Measurements from ENCODE around the gene ZHX3. TPM values are rescaled to one million over a fixed set of nuclear protein-coding genes. Genes with fewer than 3 reads are reported as not detected.

Gene ZHX3
- total and polyA plus RNA-seq, 2 donors, result 4.1 to 4.2 TPM

- no peak overlapping the region for H3K27ac ChIP-seq (ENCODE audit: low read depth in 1 of 2, low read length in 1 of 2)
- 95% methylated on average over 3 of the region's 3 CpGs for WGBS
- H3K36me3 ChIP-seq (ENCODE audit: control insufficient read depth in 2 of 2, insufficient read depth in 2 of 2, low read length in 1 of 2), result no peaks in the 10 kb centered on the region
- DNase-seq (ENCODE audit: low read depth in 6 of 9, low spot score in 9 of 9), result no peak
- no peaks in the 10 kb centered on the region for H3K27me3 ChIP-seq (ENCODE audit: control insufficient read depth in 2 of 2, insufficient read depth in 1 of 2, low read length in 1 of 2)
- peaks cover 0 to 7% of the 10 kb centered on the region in 2 donors for H3K4me1 ChIP-seq (ENCODE audit: control insufficient read depth in 2 of 2, insufficient read depth in 2 of 2, low read length in 2 of 2)
- no peaks in the 10 kb centered on the region for H3K9me3 ChIP-seq (ENCODE audit: control insufficient read depth in 2 of 2, insufficient read depth in 1 of 2, low read length in 1 of 2)
- H3K4me3 ChIP-seq (ENCODE audit: low read length in 2 of 2), result no peak overlapping the region
These were observed 17.6 kb downstream of the ZHX3 start for GRCh38 chr20:41299899-41300298.

- H3K4me3 ChIP-seq (ENCODE audit: low read length in 2 of 2), result no peak overlapping the region
- no peak for DNase-seq (ENCODE audit: low read depth in 6 of 9, low spot score in 9 of 9)
- no peak overlapping the region for H3K27ac ChIP-seq (ENCODE audit: low read depth in 1 of 2, low read length in 1 of 2)
- 94% methylated on average over 2 of the region's 2 CpGs for WGBS
- H3K27me3 ChIP-seq (ENCODE audit: control insufficient read depth in 2 of 2, insufficient read depth in 1 of 2, low read length in 1 of 2), result no peaks in the 10 kb centered on the region
- H3K9me3 ChIP-seq (ENCODE audit: control insufficient read depth in 2 of 2, insufficient read depth in 1 of 2, low read length in 1 of 2), result no peaks in the 10 kb centered on the region
- no peaks in the 10 kb centered on the region for H3K4me1 ChIP-seq (ENCODE audit: control insufficient read depth in 2 of 2, insufficient read depth in 2 of 2, low read length in 2 of 2)
- H3K36me3 ChIP-seq (ENCODE audit: control insufficient read depth in 2 of 2, insufficient read depth in 2 of 2, low read length in 1 of 2), result no peaks in the 10 kb centered on the region
These were observed 24.1 kb downstream of the ZHX3 start for GRCh38 chr20:41293269-41294037.

GRCh38 chr20:41290804-41291389 is 26.6 kb downstream of the ZHX3 start:
- H3K4me3 ChIP-seq (ENCODE audit: low read length in 2 of 2), result no peak overlapping the region
- H3K36me3 ChIP-seq (ENCODE audit: control insufficient read depth in 2 of 2, insufficient read depth in 2 of 2, low read length in 1 of 2), result peaks cover 0 to 3% of the 10 kb centered on the region in 2 donors
- DNase-seq (ENCODE audit: low read depth in 6 of 9, low spot score in 9 of 9), result no peak
- H3K9me3 ChIP-seq (ENCODE audit: control insufficient read depth in 2 of 2, insufficient read depth in 1 of 2, low read length in 1 of 2), result no peaks in the 10 kb centered on the region
- H3K4me1 ChIP-seq (ENCODE audit: control insufficient read depth in 2 of 2, insufficient read depth in 2 of 2, low read length in 2 of 2), result no peaks in the 10 kb centered on the region
- WGBS, result 79% methylated on average over 3 of the region's 3 CpGs
- no peaks in the 10 kb centered on the region for H3K27me3 ChIP-seq (ENCODE audit: control insufficient read depth in 2 of 2, insufficient read depth in 1 of 2, low read length in 1 of 2)
- H3K27ac ChIP-seq (ENCODE audit: low read depth in 1 of 2, low read length in 1 of 2), result no peak overlapping the region

- Histone ChIP-seq H3K27ac (ENCODE audit: low read depth in 1 of 2, low read length in 1 of 2) (no peak overlapping the region), H3K9me3 (ENCODE audit: control insufficient read depth in 2 of 2, insufficient read depth in 1 of 2, low read length in 1 of 2) (no peaks in the 10 kb centered on the region), H3K36me3 (ENCODE audit: control insufficient read depth in 2 of 2, insufficient read depth in 2 of 2, low read length in 1 of 2) (peaks cover 0 to 3% of the 10 kb centered on the region in 2 donors), H3K27me3 (ENCODE audit: control insufficient read depth in 2 of 2, insufficient read depth in 1 of 2, low read length in 1 of 2) (no peaks in the 10 kb centered on the region), H3K4me3 (ENCODE audit: low read length in 2 of 2) (no peak overlapping the region), H3K4me1 (ENCODE audit: control insufficient read depth in 2 of 2, insufficient read depth in 2 of 2, low read length in 2 of 2) (no peaks in the 10 kb centered on the region)
- whole genome bisulfite sequencing, result 98% methylated on average over 2 of the region's 2 CpGs
- no peak for DNase-seq (ENCODE audit: low read depth in 6 of 9, low spot score in 9 of 9)
These were observed 30.2 kb downstream of the ZHX3 start for GRCh38 chr20:41287327-41287726.

- Histone ChIP-seq H3K27me3 (ENCODE audit: control insufficient read depth in 2 of 2, insufficient read depth in 1 of 2, low read length in 1 of 2) (no peaks in the 10 kb centered on the region), H3K36me3 (ENCODE audit: control insufficient read depth in 2 of 2, insufficient read depth in 2 of 2, low read length in 1 of 2) (peaks cover 0 to 3% of the 10 kb centered on the region in 2 donors), H3K4me1 (ENCODE audit: control insufficient read depth in 2 of 2, insufficient read depth in 2 of 2, low read length in 2 of 2) (no peaks in the 10 kb centered on the region), H3K9me3 (ENCODE audit: control insufficient read depth in 2 of 2, insufficient read depth in 1 of 2, low read length in 1 of 2) (no peaks in the 10 kb centered on the region), H3K4me3 (ENCODE audit: low read length in 2 of 2) (no peak overlapping the region), H3K27ac (ENCODE audit: low read depth in 1 of 2, low read length in 1 of 2) (no peak overlapping the region)
- 75% methylated on average over 2 of the region's 2 CpGs for WGBS
- DNase-seq (ENCODE audit: low read depth in 6 of 9, low spot score in 9 of 9), result no peak
These were observed 31.2 kb downstream of the ZHX3 start for GRCh38 chr20:41286240-41286851.

- Histone ChIP-seq H3K27ac (ENCODE audit: low read depth in 1 of 2, low read length in 1 of 2) (no peak overlapping the region), H3K9me3 (ENCODE audit: control insufficient read depth in 2 of 2, insufficient read depth in 1 of 2, low read length in 1 of 2) (no peaks in the 10 kb centered on the region), H3K4me1 (ENCODE audit: control insufficient read depth in 2 of 2, insufficient read depth in 2 of 2, low read length in 2 of 2) (no peaks in the 10 kb centered on the region), H3K4me3 (ENCODE audit: low read length in 2 of 2) (no peak overlapping the region), H3K36me3 (ENCODE audit: control insufficient read depth in 2 of 2, insufficient read depth in 2 of 2, low read length in 1 of 2) (no peaks in the 10 kb centered on the region), H3K27me3 (ENCODE audit: control insufficient read depth in 2 of 2, insufficient read depth in 1 of 2, low read length in 1 of 2) (no peaks in the 10 kb centered on the region)
- 69% methylated on average over 3 of the region's 3 CpGs for WGBS
- DNase-seq (ENCODE audit: low read depth in 6 of 9, low spot score in 9 of 9), result no peak
These were observed 37.8 kb downstream of the ZHX3 start for GRCh38 chr20:41279546-41280225.

GRCh38 chr20:41278936-41279335 is 38.6 kb downstream of the ZHX3 start:
- Histone ChIP-seq H3K9me3 (ENCODE audit: control insufficient read depth in 2 of 2, insufficient read depth in 1 of 2, low read length in 1 of 2) (no peaks in the 10 kb centered on the region), H3K4me3 (ENCODE audit: low read length in 2 of 2) (no peak overlapping the region), H3K27ac (ENCODE audit: low read depth in 1 of 2, low read length in 1 of 2) (no peak overlapping the region), H3K4me1 (ENCODE audit: control insufficient read depth in 2 of 2, insufficient read depth in 2 of 2, low read length in 2 of 2) (no peaks in the 10 kb centered on the region), H3K27me3 (ENCODE audit: control insufficient read depth in 2 of 2, insufficient read depth in 1 of 2, low read length in 1 of 2) (no peaks in the 10 kb centered on the region), H3K36me3 (ENCODE audit: control insufficient read depth in 2 of 2, insufficient read depth in 2 of 2, low read length in 1 of 2) (no peaks in the 10 kb centered on the region)
- no peak for DNase-seq (ENCODE audit: low read depth in 6 of 9, low spot score in 9 of 9)
- WGBS, result 95% methylated on average over 5 of the region's 5 CpGs

- DNase-seq (ENCODE audit: low read depth in 6 of 9, low spot score in 9 of 9), result no peak
- Histone ChIP-seq H3K9me3 (ENCODE audit: control insufficient read depth in 2 of 2, insufficient read depth in 1 of 2, low read length in 1 of 2) (no peaks in the 10 kb centered on the region), H3K4me3 (ENCODE audit: low read length in 2 of 2) (no peak overlapping the region), H3K36me3 (ENCODE audit: control insufficient read depth in 2 of 2, insufficient read depth in 2 of 2, low read length in 1 of 2) (no peaks in the 10 kb centered on the region), H3K4me1 (ENCODE audit: control insufficient read depth in 2 of 2, insufficient read depth in 2 of 2, low read length in 2 of 2) (no peaks in the 10 kb centered on the region), H3K27ac (ENCODE audit: low read depth in 1 of 2, low read length in 1 of 2) (no peak overlapping the region), H3K27me3 (ENCODE audit: control insufficient read depth in 2 of 2, insufficient read depth in 1 of 2, low read length in 1 of 2) (no peaks in the 10 kb centered on the region)
- 97% methylated on average over 3 of the region's 3 CpGs for WGBS
These were observed 40.5 kb downstream of the ZHX3 start for GRCh38 chr20:41277049-41277448.

- no peaks in the 10 kb centered on the region for H3K36me3 ChIP-seq (ENCODE audit: control insufficient read depth in 2 of 2, insufficient read depth in 2 of 2, low read length in 1 of 2)
- H3K27me3 ChIP-seq (ENCODE audit: control insufficient read depth in 2 of 2, insufficient read depth in 1 of 2, low read length in 1 of 2), result no peaks in the 10 kb centered on the region
- no peaks in the 10 kb centered on the region for H3K9me3 ChIP-seq (ENCODE audit: control insufficient read depth in 2 of 2, insufficient read depth in 1 of 2, low read length in 1 of 2)
- H3K27ac ChIP-seq (ENCODE audit: low read depth in 1 of 2, low read length in 1 of 2), result no peak overlapping the region
- no peak for DNase-seq (ENCODE audit: low read depth in 6 of 9, low spot score in 9 of 9)
- WGBS, result 86% methylated on average over 9 of the region's 9 CpGs
- no peaks in the 10 kb centered on the region for H3K4me1 ChIP-seq (ENCODE audit: control insufficient read depth in 2 of 2, insufficient read depth in 2 of 2, low read length in 2 of 2)
- H3K4me3 ChIP-seq (ENCODE audit: low read length in 2 of 2), result no peak overlapping the region
These were observed 41.2 kb downstream of the ZHX3 start for GRCh38 chr20:41276317-41276751.

All from thymus (tissue), 11 donors.